K562 (cell line): ENCODE data around the gene IFT122.

ENCODE experiments used
- EZH2 ChIP-seq: IDR thresholded peaks from 2 replicates; pipeline ENCODE4 v1.6.1; 2012; ENCODE audit warnings: low read depth, mild to moderate bottlenecking, inconsistent platforms, low read length, borderline replicate concordance
- HMGN3 ChIP-seq: IDR thresholded peaks from 2 replicates; pipeline ENCODE4 v1.6.1; 2011; ENCODE audit warnings: borderline replicate concordance, low read depth, mild to moderate bottlenecking, mixed read lengths, low read length; ENCODE audit not compliant: insufficient read length; ENCODE audit errors: extremely low read depth
- MYNN ChIP-seq, 2 experiments: sonication (generic); formaldehyde crosslinking in 1 of 2; IDR thresholded peaks; 2 replicates each; pipeline versions ENCODE4 v1.5.0 to v1.6.1; 2016 to 2020; ENCODE audit warnings: antibody characterized with exemption in 1 of 2, missing genetic modification reagents in 1 of 2
- POLR2AphosphoS5 ChIP-seq: IDR thresholded peaks from 2 replicates; pipeline ENCODE4 v1.6.1; 2011; ENCODE audit warnings: mild to moderate bottlenecking, low read depth, low read length, moderate library complexity; ENCODE audit not compliant: control insufficient read depth, insufficient read depth
- RBM17 ChIP-seq: fragments of 200-400 bp; formaldehyde crosslinking; IDR thresholded peaks from 2 replicates; pipeline ENCODE4 v1.6.1; 2017; ENCODE audit warnings: low read depth, mild to moderate bottlenecking, low read length, borderline replicate concordance
- RFX5 ChIP-seq: IDR thresholded peaks from 2 replicates; pipeline ENCODE4 v1.6.1; 2011; ENCODE audit warnings: low read depth, mild to moderate bottlenecking, improper control_type of control experiment, low read length
- SP1 ChIP-seq: sonication (generic); formaldehyde crosslinking; IDR thresholded peaks from 2 replicates; pipeline ENCODE4 v1.8.1; 2022; ENCODE audit warnings: mild to moderate bottlenecking, missing genetic modification reagents
- TOE1 ChIP-seq, 2 experiments: fragments of 450-650 bp in 1 of 2; sonication (generic) in 1 of 2; formaldehyde crosslinking in 1 of 2; IDR thresholded peaks; 2 replicates each; pipeline versions ENCODE4 v1.7.1 to v1.8.0; 2016 to 2022; ENCODE audit warnings: borderline replicate concordance in 2 of 2, mild to moderate bottlenecking in 2 of 2, antibody characterized with exemption in 1 of 2, inconsistent platforms in 1 of 2, low read depth in 1 of 2, missing genetic modification reagents in 1 of 2, moderate library complexity in 1 of 2

GRCh38 chr3:129555616-129556357, 115.8 kb downstream of the IFT122 start:
- TF ChIP-seq SP1 (CRISPR knock-in tag) (no peak), TOE1 (IDR thresholded peaks at IDR 0.05; ENCODE audit: borderline replicate concordance) (no peak), TOE1 (CRISPR knock-in tag; IDR thresholded peaks at IDR 0.05; ENCODE audit: borderline replicate concordance, low read depth) (no peak), HMGN3 (no peak), RFX5 (no peak), RBM17 (no peak), POLR2AphosphoS5 (no peak), MYNN (IDR thresholded peaks at IDR 0.05) (no peak), MYNN (CRISPR knock-in tag; IDR thresholded peaks at IDR 0.05) (no peak), EZH2 (no peak)
